GM19099 (cell line): ENCODE data around the gene TSFM.

ENCODE experiments used
- POLR2A ChIP-seq: IDR thresholded peaks from 3 replicates; pipeline ENCODE4 v1.6.1; 2011; ENCODE audit warnings: low read depth; ENCODE audit not compliant: insufficient read length; ENCODE audit errors: extremely low read depth

TSFM gene

DNA sequence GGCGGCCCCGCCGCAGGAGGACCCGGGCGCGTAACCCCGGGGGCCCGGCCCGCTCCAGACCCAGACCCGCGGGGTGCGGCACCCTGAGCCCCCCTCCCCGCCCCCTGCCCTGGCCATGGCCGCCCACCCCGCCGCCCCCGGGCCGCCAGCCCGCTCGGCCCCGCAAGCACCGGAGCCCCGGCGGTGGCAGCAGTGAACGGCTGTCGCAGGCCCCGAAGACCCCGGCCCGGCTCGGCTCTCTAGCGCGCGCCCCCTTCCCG is 27.5 kb upstream of the TSFM start:
- TF ChIP-seq POLR2A = no peak

DNA sequence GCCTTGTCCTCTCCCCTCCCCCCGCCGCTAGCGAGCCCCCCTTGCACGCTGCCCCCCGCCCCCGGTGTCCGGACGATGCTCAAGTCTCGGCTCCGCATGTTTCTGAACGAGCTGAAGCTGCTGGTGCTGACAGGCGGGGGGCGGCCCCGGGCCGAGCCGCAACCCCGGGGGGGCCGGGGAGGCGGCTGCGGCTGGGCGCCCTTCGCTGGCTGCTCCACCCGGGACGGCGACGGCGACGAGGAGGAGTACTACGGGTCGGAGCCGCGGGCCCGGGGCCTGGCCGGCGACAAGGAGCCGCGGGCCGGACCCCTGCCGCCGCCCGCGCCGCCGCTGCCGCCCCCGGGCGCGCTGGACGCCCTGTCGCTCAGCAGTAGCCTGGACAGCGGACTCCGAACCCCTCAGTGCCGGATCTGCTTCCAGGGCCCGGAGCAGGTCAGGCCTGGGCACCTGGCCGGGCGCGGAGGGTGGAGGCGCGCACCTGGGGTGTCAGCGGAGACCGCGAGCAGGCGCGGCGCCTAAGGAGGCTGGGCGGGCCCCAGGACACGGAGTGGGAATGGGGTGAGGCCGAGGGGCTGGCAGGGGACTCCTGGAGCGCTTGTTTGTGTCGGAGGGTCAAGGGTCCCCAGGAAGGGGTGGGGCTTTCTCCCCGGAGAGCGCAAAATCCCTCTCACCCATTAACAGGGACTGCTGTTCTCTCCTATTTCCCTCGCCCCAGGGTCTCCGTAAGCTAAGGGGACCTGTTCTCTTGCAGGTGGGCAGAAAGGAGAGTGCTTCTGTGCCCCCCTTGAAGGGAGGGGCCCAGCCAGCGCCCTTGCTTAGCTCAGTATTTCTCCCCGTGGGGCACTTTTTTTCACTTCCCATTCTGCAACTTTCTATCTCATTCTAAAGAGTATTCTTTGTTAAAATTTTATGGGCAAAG is 26.9 kb upstream of the TSFM start:
- TF ChIP-seq POLR2A = no peak

DNA sequence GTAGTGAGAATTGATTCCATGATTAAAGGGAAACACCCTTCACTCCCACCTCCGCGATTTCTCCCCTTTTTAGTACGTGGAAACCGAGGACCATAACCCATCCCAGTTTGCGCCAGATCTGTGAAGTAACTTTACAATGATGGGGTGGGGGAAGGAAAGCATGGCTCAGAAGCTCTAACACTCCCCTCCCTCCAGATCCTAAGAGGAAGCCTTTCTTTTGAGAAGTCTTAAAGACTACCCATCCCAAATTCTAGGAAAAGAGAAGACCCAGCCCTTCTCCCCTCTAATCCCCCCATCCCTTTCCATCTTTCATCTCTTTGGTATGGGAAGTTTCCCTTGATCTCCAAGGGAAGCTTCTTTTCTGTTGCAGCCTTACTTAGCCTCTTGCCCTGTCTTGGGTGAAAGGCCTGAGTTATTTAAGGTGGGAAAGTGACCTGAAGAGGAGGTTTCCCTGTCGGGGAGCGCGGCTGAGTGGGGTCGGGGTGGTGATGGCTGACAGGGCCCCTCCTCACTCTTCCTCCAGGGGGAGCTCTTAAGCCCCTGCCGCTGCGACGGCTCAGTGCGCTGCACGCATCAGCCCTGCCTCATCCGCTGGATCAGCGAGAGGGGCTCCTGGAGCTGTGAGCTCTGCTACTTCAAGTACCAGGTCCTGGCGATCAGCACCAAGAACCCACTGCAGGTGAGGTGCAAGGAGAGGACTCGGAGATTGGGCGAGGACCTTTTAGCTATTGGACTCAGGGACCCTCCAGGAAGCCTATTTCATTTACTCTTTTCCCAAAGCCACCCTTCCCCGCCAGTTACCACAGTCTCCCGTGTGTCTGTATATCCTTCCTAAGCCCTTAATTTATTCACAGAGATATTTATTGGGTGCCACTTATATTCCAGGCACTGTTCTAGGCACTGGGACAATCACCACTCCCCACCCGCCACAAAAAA is 25.9 kb upstream of the TSFM start:
- no peak for TF ChIP-seq POLR2A

DNA sequence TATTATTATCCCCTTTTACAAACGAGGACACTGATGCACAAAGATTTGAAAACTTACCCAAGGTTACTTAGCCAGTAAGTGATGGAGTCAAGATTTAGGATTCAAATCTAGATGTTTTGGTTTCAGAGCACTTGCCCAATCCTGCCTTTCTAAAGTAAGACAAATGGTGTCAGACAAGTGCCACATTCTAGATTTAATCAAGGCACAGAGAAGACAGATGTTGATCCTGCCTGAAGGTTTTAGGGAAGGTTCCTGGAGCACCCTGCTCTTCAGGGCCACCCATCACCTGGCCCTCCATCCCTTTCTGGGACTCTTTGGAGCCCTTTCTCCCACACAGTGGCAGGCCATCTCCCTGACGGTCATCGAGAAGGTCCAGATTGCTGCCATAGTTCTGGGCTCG is 24.8 kb upstream of the TSFM start:
- no peak for TF ChIP-seq POLR2A

DNA sequence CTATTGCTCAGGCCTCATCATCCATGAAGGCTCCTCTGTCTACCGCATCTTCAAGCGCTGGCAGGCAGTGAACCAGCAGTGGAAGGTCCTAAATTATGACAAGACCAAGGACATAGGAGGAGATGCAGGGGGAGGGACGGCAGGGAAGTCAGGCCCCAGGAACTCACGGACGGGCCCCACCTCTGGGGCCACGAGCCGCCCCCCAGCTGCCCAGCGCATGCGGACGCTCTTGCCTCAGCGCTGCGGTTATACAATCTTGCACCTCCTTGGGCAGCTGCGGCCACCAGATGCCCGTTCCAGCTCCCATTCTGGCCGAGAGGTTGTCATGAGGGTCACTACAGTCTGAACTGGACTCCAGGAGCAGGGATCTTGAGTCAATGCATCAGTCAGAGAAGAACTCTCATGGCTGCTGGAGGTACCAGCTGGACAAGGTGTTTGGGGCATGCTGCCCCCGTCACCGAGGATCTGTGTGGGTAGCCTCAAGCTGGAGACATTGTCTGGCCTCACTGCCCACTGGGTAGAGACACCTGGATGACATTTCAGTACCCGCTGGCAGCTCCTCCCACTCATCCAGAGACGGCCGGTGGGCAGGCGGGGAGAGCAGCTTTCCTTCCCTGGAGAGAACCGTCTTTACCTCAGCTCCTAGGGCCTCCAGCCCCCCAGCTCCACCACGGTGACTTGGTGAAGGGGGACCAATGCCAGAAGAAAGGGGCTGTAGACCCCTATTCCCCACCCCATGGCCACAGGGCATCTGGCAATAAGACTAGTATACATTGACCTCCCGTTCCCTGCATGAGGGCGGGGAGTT is 23.8 kb upstream of the TSFM start:
- no peak for TF ChIP-seq POLR2A

DNA sequence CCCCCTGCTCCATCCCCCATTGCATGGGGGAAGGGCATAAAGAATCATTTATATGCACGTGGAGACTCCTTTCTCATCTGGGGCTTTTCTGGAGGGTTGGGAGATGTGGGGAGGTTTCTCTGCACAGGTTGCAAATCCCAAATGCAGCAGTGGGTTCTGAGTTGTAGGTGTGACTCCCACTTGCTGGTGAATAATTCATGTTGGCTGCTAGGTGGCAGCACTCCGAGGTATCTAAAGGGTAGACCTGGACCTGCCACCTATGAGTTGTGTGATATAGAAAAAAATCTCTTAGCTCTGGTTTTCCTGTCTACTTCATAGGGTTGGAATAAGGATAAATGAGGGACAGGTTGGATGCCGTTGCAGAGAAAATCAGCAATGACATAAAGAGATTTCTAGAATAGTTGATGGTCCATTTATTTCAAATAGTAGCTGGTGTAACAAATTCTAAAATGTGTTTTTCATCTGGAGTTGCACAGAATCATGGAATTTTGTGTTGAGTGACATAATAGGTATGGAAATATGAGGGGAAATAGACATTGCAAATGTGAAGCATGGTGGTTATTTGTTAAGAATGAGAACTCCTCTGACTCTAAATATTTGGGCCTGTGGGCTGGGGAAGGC is 23.1 kb upstream of the TSFM start:
- TF ChIP-seq POLR2A = no peak

DNA sequence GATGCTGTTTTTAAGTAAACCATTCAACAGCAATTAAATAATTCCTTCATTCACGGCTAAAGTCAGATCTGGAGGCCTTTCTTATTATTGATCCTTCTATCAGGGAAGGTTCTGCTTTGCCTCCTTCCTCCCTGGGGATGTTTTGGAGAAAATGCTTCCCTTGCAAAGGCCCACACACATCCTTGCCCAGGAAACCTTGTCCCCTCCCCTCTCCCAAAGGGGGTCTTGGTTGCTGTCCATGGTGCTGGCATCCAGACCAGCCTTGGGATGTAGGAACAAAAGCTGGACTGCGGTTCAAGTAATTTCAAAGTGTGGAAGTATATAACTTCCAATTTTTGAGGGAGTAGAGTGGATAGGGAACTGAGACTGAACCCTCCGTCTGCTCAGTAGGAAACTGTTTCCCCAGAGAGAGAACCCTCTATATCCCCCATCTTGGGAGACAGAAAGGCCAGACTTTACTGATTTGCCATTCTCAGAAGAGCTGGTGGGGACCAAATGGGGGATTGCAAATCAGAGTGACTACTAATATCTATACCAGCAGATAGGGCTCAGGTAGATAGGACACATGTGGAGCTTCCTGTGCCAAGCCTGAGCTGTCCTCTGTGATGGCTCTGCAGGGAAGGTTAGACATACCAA is 22.1 kb upstream of the TSFM start:
- no peak for TF ChIP-seq POLR2A

DNA sequence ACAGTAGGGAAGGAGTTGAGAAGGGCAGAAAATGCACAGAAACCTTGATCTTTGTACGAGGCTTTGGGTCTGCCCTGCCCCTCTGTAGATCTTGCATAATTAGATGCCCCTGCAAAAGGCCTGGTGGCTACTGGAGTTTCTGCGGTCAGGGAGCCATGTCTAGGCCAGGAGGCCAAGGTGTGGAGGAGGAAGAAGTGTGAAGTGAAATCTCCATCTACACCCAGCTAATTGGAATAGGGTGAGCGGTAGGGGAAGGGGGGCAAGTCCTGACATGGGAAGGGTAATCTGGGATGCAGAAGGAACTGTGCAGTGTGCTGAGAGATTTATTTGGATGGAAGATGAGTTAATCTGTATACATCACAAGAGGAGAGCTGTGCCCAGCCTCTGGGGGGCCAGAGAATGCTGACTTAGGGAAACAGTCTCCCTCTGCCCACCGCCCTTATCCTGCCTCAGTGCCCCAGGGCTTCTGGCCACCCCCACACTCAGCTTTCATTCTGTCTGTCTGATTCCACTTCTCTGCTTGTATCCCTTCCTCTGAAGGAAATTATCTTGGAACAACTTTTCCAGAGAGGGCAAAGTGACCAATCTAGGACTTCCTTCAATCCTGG is 21.1 kb upstream of the TSFM start:
- no peak for TF ChIP-seq POLR2A

DNA sequence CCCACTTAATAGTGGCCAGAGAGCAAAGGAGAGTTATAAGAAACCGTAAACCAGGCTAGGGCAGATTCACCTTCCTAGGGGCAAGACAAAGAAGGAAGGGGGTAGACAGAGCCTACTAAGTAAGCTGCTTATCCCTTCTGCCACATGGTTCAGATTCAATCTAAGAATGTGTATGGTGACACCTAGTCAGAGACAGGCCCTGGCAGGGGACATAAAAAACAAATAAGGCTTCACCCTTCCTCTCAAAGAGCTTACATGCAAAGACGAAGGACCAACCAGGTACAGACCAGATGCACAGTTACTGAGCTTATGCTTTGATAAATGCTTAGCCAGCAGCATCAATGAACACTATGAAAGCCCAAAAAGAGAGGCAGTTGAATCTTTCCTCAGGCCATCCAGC is 20.1 kb upstream of the TSFM start:
- TF ChIP-seq POLR2A = no peak

DNA sequence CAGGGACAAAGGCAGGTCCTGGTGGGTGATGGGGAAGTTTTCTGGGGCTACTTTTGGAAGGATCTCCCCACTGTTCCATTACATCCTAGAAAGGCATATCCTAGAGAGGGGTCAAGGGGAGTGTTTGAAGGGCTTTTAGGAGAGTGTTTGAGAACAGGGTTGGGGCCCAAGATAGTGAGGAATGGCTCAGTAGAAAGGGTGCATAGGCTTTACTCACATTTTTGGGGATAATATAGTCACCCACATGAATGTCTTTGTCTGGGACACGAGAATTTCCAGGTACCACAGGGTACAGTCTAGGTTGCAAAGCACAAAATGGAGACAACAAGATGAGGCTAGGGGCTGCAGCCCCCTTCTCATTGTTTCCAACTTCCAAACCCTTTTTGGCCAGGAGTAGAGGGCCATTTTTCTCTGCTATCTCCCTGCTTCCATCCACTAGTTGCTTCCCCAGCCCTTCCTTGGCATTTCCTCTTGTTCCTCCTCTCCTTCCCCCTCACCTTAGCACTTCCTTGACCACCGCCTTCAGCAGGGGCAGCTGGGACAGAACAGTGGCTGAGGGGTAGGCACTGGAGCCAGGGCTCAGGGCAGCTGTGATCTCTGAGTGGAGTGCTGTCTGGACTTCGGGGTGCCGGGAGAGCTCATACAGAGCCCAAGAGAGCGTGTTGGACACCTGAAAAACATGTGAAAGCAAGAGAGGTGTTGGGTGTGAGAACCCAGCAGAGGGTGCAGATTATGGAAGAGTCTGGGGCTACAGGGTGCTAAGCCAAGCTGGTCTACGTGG is 18.5 kb upstream of the TSFM start:
- no peak for TF ChIP-seq POLR2A

DNA sequence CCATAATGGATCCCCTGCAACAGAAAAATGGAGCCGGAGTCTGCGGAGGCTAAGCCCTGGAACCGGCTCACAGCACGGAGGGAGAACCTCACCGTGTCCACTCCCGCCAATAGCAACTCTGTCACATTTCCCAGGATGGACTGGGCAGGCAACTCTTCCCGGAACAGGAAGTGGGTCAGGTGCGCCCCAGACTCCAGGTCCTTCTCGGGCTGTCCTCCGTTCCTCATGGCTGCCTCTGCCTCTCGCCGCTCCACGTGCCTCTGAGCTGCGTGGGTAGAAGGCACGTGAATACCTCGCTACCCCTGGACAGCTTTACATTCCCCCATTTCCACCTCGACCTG is 18.0 kb upstream of the TSFM start:
- TF ChIP-seq POLR2A = no peak

DNA sequence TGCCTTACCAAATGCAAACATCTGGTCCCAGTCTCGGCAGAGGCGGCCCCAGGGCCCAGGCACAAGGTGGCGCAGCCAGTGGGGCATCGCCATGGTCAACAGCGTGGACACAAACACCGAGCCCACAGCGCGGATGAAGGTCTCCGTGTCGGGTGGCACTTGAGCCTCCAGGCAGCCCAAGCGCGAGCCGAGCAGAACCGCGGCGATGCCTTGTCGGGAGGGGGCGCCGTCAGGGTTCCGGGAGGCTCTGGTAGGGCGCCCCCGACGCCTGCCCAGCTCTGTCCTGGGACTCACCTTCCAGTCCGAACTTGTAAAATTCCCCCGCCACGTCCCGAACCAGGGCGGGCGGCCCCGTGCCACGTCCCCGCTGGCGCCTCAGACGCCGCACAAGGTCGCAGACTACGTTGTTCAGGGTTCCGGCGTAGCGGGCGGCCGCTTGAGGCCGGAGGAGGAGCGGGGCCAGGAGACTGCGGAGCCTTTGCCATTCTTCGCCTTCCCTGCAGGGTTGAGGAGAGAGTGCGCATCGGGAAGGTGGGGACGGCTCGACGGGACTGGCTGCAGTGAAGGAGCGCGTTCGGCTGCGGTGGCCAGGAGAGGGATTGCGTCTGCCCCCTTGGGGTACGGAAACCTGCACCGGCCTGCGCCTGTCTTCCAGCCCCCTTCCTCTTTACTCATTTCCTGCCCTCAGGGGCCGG is 17.4 kb upstream of the TSFM start:
- no peak for TF ChIP-seq POLR2A
